Left ventricle myocardium inferior (tissue), 1 donor: Measurements from ENCODE around the gene ARHGEF26. TPM values are rescaled to one million over a fixed set of nuclear protein-coding genes. Genes with fewer than 3 reads are reported as not detected.
A peak's percentile ranks its signal among the peaks of the same experiment; 100 is the strongest.

Experiments used
- DNase-seq: peaks from one replicate; pipeline ENCODE4 v3.0.0-alpha.2; 2020
- H3K27ac ChIP-seq: fragments of 200-600 bp; replicated peaks from 2 replicates; pipeline ENCODE4 v1.8.0; 2021
- H3K27me3 ChIP-seq: fragments of 200-600 bp; 2 replicates; pipeline ENCODE4 v1.8.0; 2021; ENCODE audit warnings: low read depth
- H3K36me3 ChIP-seq: fragments of 200-600 bp; 2 replicates; pipeline ENCODE4 v1.8.0; 2021
- H3K4me1 ChIP-seq: fragments of 200-600 bp; 2 replicates; pipeline ENCODE4 v1.8.0; 2021
- H3K4me3 ChIP-seq: fragments of 200-600 bp; 2 replicates; pipeline ENCODE4 v1.8.0; 2021; ENCODE audit warnings: mild to moderate bottlenecking, moderate library complexity
- H3K9me3 ChIP-seq: fragments of 200-600 bp; replicated peaks from 2 replicates; pipeline ENCODE4 v1.8.0; 2021
- intact Hi-C: fragments of 100-400 bp; cut with micrococcal nuclease; formaldehyde crosslinking; loops from one replicate; pipeline ENCODE4 v1.11.0; 2022
- total RNA-seq: library from RNA; stranded (reverse); fragmentation: NEBNext Ultra II Directional; extraction: Animal tissue kit (Norgen Biotek cat#: 25700); gene quantifications from one replicate; pipeline ENCODE4 v1.2.1, GENCODE V29; 2021
- TF ChIP-seq, protein P1 (sequence below): fragments of 200-600 bp; IDR thresholded peaks from 2 replicates; pipeline ENCODE4 v1.8.0; 2021; ENCODE audit warnings: antibody characterized with exemption, mild to moderate bottlenecking, borderline replicate concordance
- donor health status: DM: no; HTN: yes; CAD: no; lungs with severe emphysema.

ARHGEF26 gene
- total RNA-seq, 1 donor from 2014 or later = 1.2 TPM

- intact Hi-C loops = loop anchor here (10.0 kb wide), 1 partner anchor 159 kb away; no protein-coding TSS in a partner anchor
- H3K4me3 ChIP-seq = no peak overlapping the region
- TF ChIP-seq, protein P1, sequence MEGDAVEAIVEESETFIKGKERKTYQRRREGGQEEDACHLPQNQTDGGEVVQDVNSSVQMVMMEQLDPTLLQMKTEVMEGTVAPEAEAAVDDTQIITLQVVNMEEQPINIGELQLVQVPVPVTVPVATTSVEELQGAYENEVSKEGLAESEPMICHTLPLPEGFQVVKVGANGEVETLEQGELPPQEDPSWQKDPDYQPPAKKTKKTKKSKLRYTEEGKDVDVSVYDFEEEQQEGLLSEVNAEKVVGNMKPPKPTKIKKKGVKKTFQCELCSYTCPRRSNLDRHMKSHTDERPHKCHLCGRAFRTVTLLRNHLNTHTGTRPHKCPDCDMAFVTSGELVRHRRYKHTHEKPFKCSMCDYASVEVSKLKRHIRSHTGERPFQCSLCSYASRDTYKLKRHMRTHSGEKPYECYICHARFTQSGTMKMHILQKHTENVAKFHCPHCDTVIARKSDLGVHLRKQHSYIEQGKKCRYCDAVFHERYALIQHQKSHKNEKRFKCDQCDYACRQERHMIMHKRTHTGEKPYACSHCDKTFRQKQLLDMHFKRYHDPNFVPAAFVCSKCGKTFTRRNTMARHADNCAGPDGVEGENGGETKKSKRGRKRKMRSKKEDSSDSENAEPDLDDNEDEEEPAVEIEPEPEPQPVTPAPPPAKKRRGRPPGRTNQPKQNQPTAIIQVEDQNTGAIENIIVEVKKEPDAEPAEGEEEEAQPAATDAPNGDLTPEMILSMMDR = peak; percentile 54
- H3K27me3 ChIP-seq = no peaks in the 10 kb centered on the region
- H3K4me1 ChIP-seq = no peaks in the 10 kb centered on the region
- no peak overlapping the region for H3K27ac ChIP-seq
- no peaks in the 10 kb centered on the region for H3K36me3 ChIP-seq
- no peak for DNase-seq
- H3K9me3 ChIP-seq = no peaks in the 10 kb centered on the region
Measured at GRCh38 chr3:154095832-154096421, 25.3 kb upstream of the ARHGEF26 start.

DNA sequence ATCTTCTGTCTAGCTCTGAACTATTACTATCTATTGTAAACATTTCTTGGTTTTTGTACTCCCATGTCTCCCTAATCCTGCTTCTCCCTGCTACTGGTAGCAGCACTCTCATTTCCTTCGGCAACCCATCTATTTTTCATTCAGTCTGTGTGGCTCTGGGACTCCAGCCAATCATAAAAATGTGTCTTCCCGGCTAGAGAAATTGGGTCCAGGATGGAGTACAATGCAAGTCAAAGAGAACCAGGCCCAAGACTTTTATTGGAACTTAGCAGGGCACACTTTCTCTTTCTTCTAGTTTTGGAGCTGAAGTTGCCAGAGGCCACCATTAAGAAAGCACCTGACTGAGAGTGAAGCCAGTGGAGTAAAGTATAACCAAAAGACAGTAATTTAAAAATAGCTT, 22.8 kb upstream of the ARHGEF26 start:
- TF ChIP-seq, protein P1 = no peak
- no peak for DNase-seq
- H3K36me3 ChIP-seq = no peaks in the 10 kb centered on the region
- H3K4me3 ChIP-seq = no peak overlapping the region
- no peaks in the 10 kb centered on the region for H3K27me3 ChIP-seq
- intact Hi-C loops = loop anchor here (10.0 kb wide), 1 partner anchor 156 kb away; no protein-coding TSS in a partner anchor
- no peaks in the 10 kb centered on the region for H3K4me1 ChIP-seq
- no peak overlapping the region for H3K27ac ChIP-seq
- no peaks in the 10 kb centered on the region for H3K9me3 ChIP-seq

- TF ChIP-seq, protein P1 = no peak
- intact Hi-C loops = no loop called here
- no peaks in the 10 kb centered on the region for H3K9me3 ChIP-seq
- H3K27ac ChIP-seq = no peak overlapping the region
- H3K4me1 ChIP-seq = no peaks in the 10 kb centered on the region
- no peaks in the 10 kb centered on the region for H3K36me3 ChIP-seq
- H3K4me3 ChIP-seq = no peak overlapping the region
- no peak for DNase-seq
- H3K27me3 ChIP-seq = no peaks in the 10 kb centered on the region
Measured at GRCh38 chr3:154100556-154100955, 20.6 kb upstream of the ARHGEF26 start.

DNA sequence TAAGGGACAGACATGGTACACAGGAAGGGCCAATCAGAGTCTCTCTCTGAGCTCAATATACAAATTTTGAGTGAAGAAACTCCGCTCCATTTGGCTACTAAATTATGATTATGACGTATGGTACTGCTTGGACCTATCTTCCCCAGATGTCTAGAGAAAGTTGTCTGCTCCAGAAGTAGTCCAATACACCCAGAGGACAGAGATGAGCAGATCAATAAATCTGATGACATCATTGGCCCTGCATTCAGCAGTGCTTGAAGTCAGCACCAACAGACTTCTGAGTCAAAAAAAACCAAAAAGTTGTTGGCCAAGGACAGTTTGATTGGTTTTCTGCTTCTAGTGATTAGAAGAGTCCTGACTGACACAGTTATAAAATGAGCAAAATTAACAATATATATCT, 19.9 kb upstream of the ARHGEF26 start:
- intact Hi-C loops = no loop called here
- Histone ChIP-seq H3K27ac (no peak overlapping the region), H3K36me3 (no peaks in the 10 kb centered on the region), H3K4me3 (no peak overlapping the region), H3K9me3 (no peaks in the 10 kb centered on the region), H3K4me1 (no peaks in the 10 kb centered on the region), H3K27me3 (no peaks in the 10 kb centered on the region)
- TF ChIP-seq, protein P1 = no peak
- no peak for DNase-seq

DNA sequence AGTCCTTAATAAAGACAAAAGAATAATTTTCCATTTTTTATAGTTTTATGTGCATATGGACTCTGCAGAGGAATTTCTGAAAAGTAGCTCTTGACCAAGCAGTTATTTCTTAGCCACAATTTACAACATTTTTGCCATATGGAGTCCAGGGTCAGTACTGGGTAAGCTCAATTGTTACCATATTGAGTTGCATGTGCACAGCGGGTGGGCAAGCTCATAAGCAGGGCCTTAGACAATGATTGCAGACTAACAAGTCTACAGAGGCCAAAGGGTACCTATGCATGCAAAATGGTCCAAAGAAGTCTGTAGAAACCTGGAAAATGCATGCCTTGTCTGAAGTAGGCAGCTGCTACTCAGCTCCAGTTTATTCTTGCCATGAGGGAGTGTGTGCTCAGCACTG, 19.0 kb upstream of the ARHGEF26 start:
- Histone ChIP-seq H3K27ac (no peak overlapping the region), H3K27me3 (no peaks in the 10 kb centered on the region), H3K4me3 (no peak overlapping the region), H3K36me3 (no peaks in the 10 kb centered on the region), H3K9me3 (no peaks in the 10 kb centered on the region), H3K4me1 (no peaks in the 10 kb centered on the region)
- intact Hi-C loops = no loop called here
- TF ChIP-seq, protein P1 = no peak
- no peak for DNase-seq
